SK-N-SH treated with all-trans-retinoic acid at 6 μM for 48 hours (cell line): ENCODE measurements around the gene STARD5.
"Not testable (repeated sequence)": the region's sequence is repeated elsewhere in the genome, so short reads cannot be mapped to it uniquely, and the experiment has no call there.

Experiments used
- ATAC-seq: fragments of 200-7000 bp; cut with Tn5 transposase; 3 replicates; pipeline ENCODE4 v1.9.1; 2020; ENCODE audit warnings: mild to moderate bottlenecking, moderate library complexity
- ARNTL ChIP-seq: fragments of 450-650 bp; formaldehyde crosslinking; IDR thresholded peaks from 2 replicates; pipeline ENCODE4 v1.5.0; 2020; ENCODE audit warnings: low read depth, mild to moderate bottlenecking, moderate library complexity, borderline replicate concordance
- BACH2 ChIP-seq: fragments of 250-450 bp; sonication (Bioruptor Pico); IDR thresholded peaks from 2 replicates; pipeline ENCODE4 v1.9.0; 2021; ENCODE audit warnings: mild to moderate bottlenecking, borderline replicate concordance
- CREB5 ChIP-seq: fragments of 250-450 bp; sonication (Bioruptor Pico); IDR thresholded peaks from 2 replicates; pipeline ENCODE4 v1.5.1; 2020; ENCODE audit warnings: low read depth, mild to moderate bottlenecking, moderate library complexity
- CSDC2 ChIP-seq: fragments of 250-450 bp; sonication (Bioruptor Pico); IDR thresholded peaks from 2 replicates; pipeline ENCODE4 v1.5.0; 2020; ENCODE audit warnings: mild to moderate bottlenecking, moderate library complexity
- ESRRG ChIP-seq: fragments of 250-450 bp; sonication (Bioruptor Pico); IDR thresholded peaks from 2 replicates; pipeline ENCODE4 v1.6.1; 2021; ENCODE audit warnings: mild to moderate bottlenecking
- GLIS3 ChIP-seq: fragments of 250-450 bp; sonication (Bioruptor Pico); IDR thresholded peaks from 2 replicates; pipeline ENCODE4 v1.5.0; 2020; ENCODE audit warnings: mild to moderate bottlenecking, moderate library complexity
- ISL1 ChIP-seq: fragments of 250-450 bp; sonication (Bioruptor Pico); IDR thresholded peaks from 2 replicates; pipeline ENCODE4 v2.1.2; 2022; ENCODE audit warnings: mild to moderate bottlenecking, moderate library complexity
- OSR1 ChIP-seq: fragments of 250-450 bp; sonication (Bioruptor Pico); IDR thresholded peaks from 2 replicates; pipeline ENCODE4 v1.8.0; 2022; ENCODE audit warnings: moderate library complexity, mild to moderate bottlenecking, inconsistent platforms
- PATZ1 ChIP-seq: fragments of 250-450 bp; sonication (Bioruptor Pico); IDR thresholded peaks from 2 replicates; pipeline ENCODE4 v1.8.0; 2020; ENCODE audit warnings: mild to moderate bottlenecking, moderate library complexity, borderline replicate concordance
- POU6F1 ChIP-seq: fragments of 250-450 bp; sonication (Bioruptor Pico); IDR thresholded peaks from 2 replicates; pipeline ENCODE4 v1.8.0; 2021; ENCODE audit warnings: low read depth, mild to moderate bottlenecking, moderate library complexity, borderline replicate concordance
- PPARA ChIP-seq: fragments of 250-450 bp; sonication (Bioruptor Pico); IDR thresholded peaks from 2 replicates; pipeline ENCODE4 v1.5.0; 2020; ENCODE audit warnings: mild to moderate bottlenecking, borderline replicate concordance
- RARB ChIP-seq: fragments of 250-450 bp; sonication (Bioruptor Pico); IDR thresholded peaks from 2 replicates; pipeline ENCODE4 v1.8.0; 2021; ENCODE audit warnings: mild to moderate bottlenecking, moderate library complexity
- SNAI2 ChIP-seq: fragments of 250-450 bp; sonication (Bioruptor Pico); IDR thresholded peaks from 2 replicates; pipeline ENCODE4 v1.5.0; 2020; ENCODE audit warnings: mild to moderate bottlenecking, moderate library complexity
- TCF4 ChIP-seq: fragments of 250-450 bp; sonication (Bioruptor Pico); IDR thresholded peaks from 2 replicates; pipeline ENCODE4 v1.8.0; 2021; ENCODE audit warnings: mild to moderate bottlenecking, moderate library complexity, borderline replicate concordance
- TOX ChIP-seq: fragments of 250-450 bp; sonication (Bioruptor Pico); IDR thresholded peaks from 2 replicates; pipeline ENCODE4 v1.8.0; 2021; ENCODE audit warnings: mild to moderate bottlenecking, moderate library complexity, borderline replicate concordance
- TSHZ2 ChIP-seq: fragments of 250-450 bp; sonication (Bioruptor Pico); IDR thresholded peaks from 2 replicates; pipeline ENCODE4 v1.5.0; 2020; ENCODE audit warnings: mild to moderate bottlenecking, moderate library complexity
- ZC3H10 ChIP-seq: fragments of 250-450 bp; sonication (Bioruptor Pico); IDR thresholded peaks from 2 replicates; pipeline ENCODE4 v1.5.1; 2021; ENCODE audit warnings: mild to moderate bottlenecking, moderate library complexity
- ZFP3 ChIP-seq: fragments of 250-450 bp; sonication (Bioruptor Pico); IDR thresholded peaks from 2 replicates; pipeline ENCODE4 v1.5.0; 2020; ENCODE audit warnings: mild to moderate bottlenecking, moderate library complexity
- ZFP30 ChIP-seq: fragments of 450-650 bp; formaldehyde crosslinking; IDR thresholded peaks from 2 replicates; pipeline ENCODE4 v1.5.0; 2022; ENCODE audit warnings: mild to moderate bottlenecking, moderate library complexity
- ZNF565 ChIP-seq: fragments of 450-650 bp; formaldehyde crosslinking; conservative IDR thresholded peaks from 2 replicates; pipeline ENCODE4 v1.5.0; 2020; ENCODE audit warnings: low read depth, mild to moderate bottlenecking, moderate library complexity
- ZNF70 ChIP-seq: fragments of 450-650 bp; formaldehyde crosslinking; IDR thresholded peaks from 2 replicates; pipeline ENCODE4 v1.5.0; 2020; ENCODE audit warnings: mild to moderate bottlenecking, moderate library complexity
- ZNF8 ChIP-seq: fragments of 450-650 bp; formaldehyde crosslinking; IDR thresholded peaks from 2 replicates; pipeline ENCODE4 v1.5.0; 2020; ENCODE audit warnings: mild to moderate bottlenecking, moderate library complexity
- TF ChIP-seq, protein P1 (sequence below): fragments of 250-450 bp; sonication (Bioruptor Pico); IDR thresholded peaks from 2 replicates; pipeline ENCODE4 v1.5.1; 2021; ENCODE audit warnings: mild to moderate bottlenecking, moderate library complexity

Gene STARD5

DNA sequence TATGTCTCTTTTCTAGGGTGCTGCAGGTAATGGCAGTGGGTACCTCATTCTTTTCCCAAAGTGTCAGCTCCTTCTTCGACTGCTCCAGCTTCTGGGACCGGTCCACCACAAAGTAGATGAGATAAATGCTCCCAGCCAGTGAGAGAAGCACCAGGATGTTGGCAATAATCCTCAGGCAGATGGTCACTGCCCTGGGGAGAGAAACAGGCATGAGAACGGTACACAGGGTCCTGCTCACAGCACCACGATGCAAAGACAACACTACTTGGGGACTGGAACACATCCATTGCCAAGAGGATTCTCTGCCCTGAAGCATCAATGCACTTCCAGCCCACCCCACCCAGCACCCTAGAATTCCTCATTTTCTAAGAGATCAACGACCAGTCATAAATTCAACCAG lies 27.7 kb upstream of the STARD5 start (continued):
- no peak for TF ChIP-seq POU6F1
- TF ChIP-seq, all 23 proteins: peak for 0

DNA sequence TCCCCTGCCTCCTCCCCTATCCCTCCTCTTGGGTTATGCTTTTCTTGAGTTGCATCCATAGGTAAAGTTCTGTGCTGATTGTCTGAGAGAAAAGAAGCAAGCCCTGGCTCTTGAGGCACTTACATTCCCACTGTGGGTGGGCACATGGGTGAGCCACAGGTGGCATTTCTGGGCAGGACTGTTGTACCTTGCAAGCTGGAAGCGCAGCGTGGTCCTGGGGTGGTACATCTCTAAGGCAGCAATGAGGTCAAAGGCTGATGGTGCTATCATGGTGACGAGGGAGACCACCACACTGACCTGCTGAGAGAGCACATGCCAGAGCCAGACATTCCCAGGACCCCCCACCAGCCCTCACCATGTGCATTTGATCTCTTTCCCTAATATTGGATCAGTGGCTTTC lies 25.3 kb upstream of the STARD5 start:
- TF ChIP-seq TOX (CRISPR knock-in tag), result no peak
- no peak for TF ChIP-seq ZNF8 (CRISPR knock-in tag)
- TF ChIP-seq ZNF565 (CRISPR knock-in tag), result no peak
- no peak for TF ChIP-seq ZC3H10
- TF ChIP-seq, protein P1, sequence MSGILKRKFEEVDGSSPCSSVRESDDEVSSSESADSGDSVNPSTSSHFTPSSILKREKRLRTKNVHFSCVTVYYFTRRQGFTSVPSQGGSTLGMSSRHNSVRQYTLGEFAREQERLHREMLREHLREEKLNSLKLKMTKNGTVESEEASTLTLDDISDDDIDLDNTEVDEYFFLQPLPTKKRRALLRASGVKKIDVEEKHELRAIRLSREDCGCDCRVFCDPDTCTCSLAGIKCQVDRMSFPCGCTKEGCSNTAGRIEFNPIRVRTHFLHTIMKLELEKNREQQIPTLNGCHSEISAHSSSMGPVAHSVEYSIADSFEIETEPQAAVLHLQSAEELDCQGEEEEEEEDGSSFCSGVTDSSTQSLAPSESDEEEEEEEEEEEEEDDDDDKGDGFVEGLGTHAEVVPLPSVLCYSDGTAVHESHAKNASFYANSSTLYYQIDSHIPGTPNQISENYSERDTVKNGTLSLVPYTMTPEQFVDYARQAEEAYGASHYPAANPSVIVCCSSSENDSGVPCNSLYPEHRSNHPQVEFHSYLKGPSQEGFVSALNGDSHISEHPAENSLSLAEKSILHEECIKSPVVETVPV (CRISPR knock-in tag), result no peak
- no peak for TF ChIP-seq GLIS3 (CRISPR knock-in tag)
- no peak for TF ChIP-seq ESRRG (CRISPR knock-in tag)
- TF ChIP-seq CREB5, result no peak
- no peak for TF ChIP-seq RARB (CRISPR knock-in tag)
- TF ChIP-seq, all 23 proteins: peak for 0
- no peak for ATAC-seq

- not testable (repeated sequence) for ATAC-seq
Measured at GRCh38 chr15:81348691-81349090, 24.8 kb upstream of the STARD5 start.

DNA sequence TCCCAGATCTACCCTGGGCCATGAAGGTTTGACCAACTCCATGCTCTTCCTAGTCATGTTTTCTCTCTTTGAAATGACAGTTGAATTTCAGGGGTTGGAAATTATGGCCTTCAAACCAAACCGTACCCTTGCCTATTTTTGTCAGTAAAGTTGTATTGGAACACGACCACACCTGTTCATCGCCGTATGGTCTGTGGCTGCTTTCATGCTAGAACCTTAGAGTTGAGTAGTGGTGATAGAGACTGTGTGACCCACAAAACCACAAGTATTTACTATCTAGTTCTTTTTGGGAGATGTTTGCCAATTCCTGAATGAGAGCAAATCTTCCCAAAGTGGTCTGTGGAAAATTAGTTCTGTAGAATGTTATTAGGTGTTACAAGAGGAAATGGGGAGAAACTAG lies 24.0 kb upstream of the STARD5 start:
- no peak for ATAC-seq
- no peak for TF ChIP-seq OSR1 (CRISPR knock-in tag)
- no peak for TF ChIP-seq POU6F1
- no peak for TF ChIP-seq ZFP30 (CRISPR knock-in tag)
- no peak for TF ChIP-seq SNAI2 (CRISPR knock-in tag)
- TF ChIP-seq PPARA (CRISPR knock-in tag), result no peak
- no peak for TF ChIP-seq CSDC2 (CRISPR knock-in tag)
- no peak for TF ChIP-seq BACH2 (CRISPR knock-in tag)
- TF ChIP-seq ZNF8 (CRISPR knock-in tag), result no peak
- no peak for TF ChIP-seq ZFP3
- no peak for TF ChIP-seq RARB (CRISPR knock-in tag)
- TF ChIP-seq GLIS3 (CRISPR knock-in tag), result no peak
- no peak for TF ChIP-seq TSHZ2
- no peak for TF ChIP-seq PATZ1 (CRISPR knock-in tag)
- TF ChIP-seq ISL1 (CRISPR knock-in tag), result no peak
- TF ChIP-seq ZC3H10, result no peak
- no peak for TF ChIP-seq ZNF70 (CRISPR knock-in tag)
- no peak for TF ChIP-seq CREB5
- TF ChIP-seq ARNTL, result no peak
- TF ChIP-seq ZNF565 (CRISPR knock-in tag), result no peak
- TF ChIP-seq TCF4 (CRISPR knock-in tag), result no peak
